ENCODE measurements around the gene FAM120B. TPM values are rescaled to one million over a fixed set of nuclear protein-coding genes. Genes with fewer than 3 reads are reported as not detected.
A peak's percentile ranks its signal among the peaks of the same experiment; 100 is the strongest.
"Not testable (repeated sequence)": the region's sequence is repeated elsewhere in the genome, so short reads cannot be mapped to it uniquely, and the experiment has no call there.

Gene FAM120B
- total and polyA plus RNA-seq, 5 experiments from 2014 or later, result 16.4 to 52.4 (median 34.7) TPM

DNA sequence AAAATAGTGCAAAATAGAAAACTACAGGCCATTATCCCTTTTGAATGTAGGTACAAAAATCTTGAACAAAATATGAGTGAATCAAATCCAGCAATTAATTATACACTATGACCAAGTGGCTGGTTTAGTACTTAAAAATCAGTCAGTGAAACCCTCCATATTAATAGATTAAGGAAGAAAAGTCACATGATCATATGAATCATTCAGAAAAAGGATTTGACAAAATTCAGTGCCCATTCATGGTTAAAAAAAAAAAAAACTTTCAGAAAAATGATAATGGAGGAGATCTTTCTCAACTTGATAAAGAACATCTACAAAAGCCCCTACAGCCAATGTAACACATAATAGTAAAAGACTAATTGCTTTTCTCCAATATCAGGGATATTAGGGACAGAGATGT is 75.0 kb downstream of the FAM120B start:
- POLR2A ChIA-PET, result no interaction called here
- H3K9me3 Mint-ChIP-seq, result peaks cover 0 to under 1% (median 0%) of the 10 kb centered on the region in 9 donors
- no peaks in the 10 kb centered on the region for H3K27me3 Mint-ChIP-seq
- no peak for ATAC-seq
- peak overlapping the region in 9 of 10 donors; percentile 13 to 81 (median 39) for H3K27ac Mint-ChIP-seq
- DNase-seq, result no peak
- no peak overlapping the region for H3K4me3 Mint-ChIP-seq
- peaks cover 17 to 27% (median 25%) of the 10 kb centered on the region in 4 donors for H3K4me1 Mint-ChIP-seq
- peaks cover under 1 to 14% (median 1%) of the 10 kb centered on the region in 3 donors for H3K36me3 Mint-ChIP-seq

DNA sequence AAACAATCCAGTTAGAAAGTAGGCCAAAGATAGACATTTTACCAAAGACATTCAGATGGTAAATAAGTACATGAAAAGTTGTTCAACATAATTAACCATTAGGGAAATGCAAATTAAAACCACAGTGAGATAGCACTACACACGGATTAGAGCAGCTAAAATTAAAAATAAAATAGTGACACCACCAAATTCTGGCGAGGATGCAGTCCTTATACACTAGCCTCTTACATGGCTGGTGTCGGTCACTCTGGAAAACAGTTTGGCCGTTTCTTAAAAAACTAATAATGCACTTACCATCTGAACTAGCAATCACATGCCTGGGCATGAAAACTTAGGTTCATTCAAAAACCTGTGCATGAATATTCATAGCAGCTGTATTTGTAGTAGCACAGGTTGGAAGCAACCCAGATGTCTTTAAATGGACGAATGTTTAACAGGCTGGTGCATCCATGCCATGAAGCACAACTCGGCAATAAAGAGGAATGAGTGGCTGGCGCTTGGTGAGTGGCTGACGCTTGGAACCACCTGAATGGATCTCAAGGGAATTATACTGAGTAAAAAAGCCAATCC is 77.0 kb downstream of the FAM120B start:
- DNase-seq (no peak), ATAC-seq (no peak)
- Mint-ChIP-seq H3K36me3 (peaks cover 0 to 22% (median 0%) of the 10 kb centered on the region in 3 donors), H3K27me3 (no peaks in the 10 kb centered on the region), H3K4me3 (no peak overlapping the region), H3K27ac (peak overlapping the region in 3 of 10 donors; percentile 2 to 11 (median 5)), H3K9me3 (no peaks in the 10 kb centered on the region), H3K4me1 (peaks cover 11 to 18% (median 17%) of the 10 kb centered on the region in 4 donors)
- POLR2A ChIA-PET, result no interaction called here

GRCh38 chr6:170385506-170385905 is 78.9 kb downstream of the FAM120B start:
- DNase-seq (no peak), ATAC-seq (no peak)
- Mint-ChIP-seq H3K27ac (peak overlapping the region in 4 of 10 donors; percentile 20 to 84 (median 56)), H3K27me3 (no peaks in the 10 kb centered on the region), H3K9me3 (no peaks in the 10 kb centered on the region), H3K36me3 (peaks cover 0 to 41% (median 6%) of the 10 kb centered on the region in 3 donors), H3K4me1 (peaks cover 2 to 7% (median 3%) of the 10 kb centered on the region in 4 donors), H3K4me3 (no peak overlapping the region)
- POLR2A ChIA-PET, result no interaction called here

GRCh38 chr6:170388113-170388512 is 81.6 kb downstream of the FAM120B start:
- peaks cover 0 to 65% (median 17%) of the 10 kb centered on the region in 3 donors for H3K36me3 Mint-ChIP-seq
- ATAC-seq (no peak), DNase-seq (no peak)
- no peak overlapping the region for H3K4me3 Mint-ChIP-seq
- H3K4me1 Mint-ChIP-seq, result peaks cover 0 to 3% (median 0%) of the 10 kb centered on the region in 4 donors
- no peaks in the 10 kb centered on the region for H3K9me3 Mint-ChIP-seq
- H3K27me3 Mint-ChIP-seq, result no peaks in the 10 kb centered on the region
- POLR2A ChIA-PET, result interaction anchor here (1.5 kb wide), 1 partner anchor 10 kb away, joined by 4 read pairs; no protein-coding TSS in a partner anchor
- peak overlapping the region in 3 of 10 donors; percentile 6 to 55 (median 26) for H3K27ac Mint-ChIP-seq

DNA sequence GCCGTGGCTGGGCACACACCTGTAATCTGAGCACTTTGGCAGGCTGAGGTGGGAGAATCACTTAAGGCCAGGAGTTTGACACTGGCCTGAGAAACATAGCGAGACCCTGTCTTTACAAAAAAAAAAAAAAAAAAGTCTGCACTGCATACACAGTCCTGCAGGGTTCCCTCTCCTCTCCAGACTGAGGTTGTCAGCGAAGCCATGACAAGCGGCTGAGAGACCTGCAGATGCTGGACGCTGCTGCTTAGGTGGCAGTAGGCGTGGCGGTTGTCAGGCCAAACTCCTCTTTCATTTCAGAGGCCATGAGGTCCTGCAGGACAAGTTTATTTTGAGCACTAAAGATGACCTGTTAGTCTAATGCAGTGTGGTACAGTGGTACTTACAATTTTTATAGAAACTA is 86.5 kb downstream of the FAM120B start:
- no peak for ATAC-seq
- no peak overlapping the region for H3K4me3 Mint-ChIP-seq

DNA sequence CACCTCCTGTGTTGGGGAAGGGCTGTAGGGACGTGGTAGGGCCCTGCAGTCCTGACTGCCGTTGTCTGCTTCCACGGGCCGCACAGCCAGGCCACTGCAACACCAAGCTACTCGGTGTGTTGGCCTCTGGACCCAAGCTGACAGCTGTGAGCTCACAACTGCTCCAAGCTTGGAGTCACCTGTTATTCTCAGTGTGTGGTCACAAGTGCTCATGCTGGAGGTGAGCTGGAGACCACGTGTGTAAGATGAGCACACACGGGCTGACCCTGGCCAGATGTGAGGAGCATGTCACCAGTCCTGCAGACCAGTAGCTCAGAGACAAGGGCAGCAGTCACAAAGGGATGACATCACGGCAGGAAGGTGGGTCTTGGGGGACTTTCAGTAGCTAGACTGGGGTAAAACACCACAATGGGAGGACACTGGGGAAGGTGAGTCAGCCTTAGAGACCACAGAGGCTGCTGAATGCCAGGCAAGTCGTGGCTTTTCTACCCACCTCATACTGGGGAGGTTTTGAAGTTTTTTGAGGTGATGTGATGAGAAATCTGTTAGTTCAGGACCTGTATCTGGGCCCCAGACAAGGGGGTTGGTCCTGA is 87.3 kb downstream of the FAM120B start:
- Mint-ChIP-seq H3K36me3 (peaks cover 0 to 80% (median 37%) of the 10 kb centered on the region in 3 donors), H3K9me3 (no peaks in the 10 kb centered on the region), H3K4me1 (peaks cover 0 to 4% (median 0%) of the 10 kb centered on the region in 4 donors), H3K4me3 (no peak overlapping the region), H3K27me3 (no peaks in the 10 kb centered on the region), H3K27ac (peak overlapping the region in 4 of 10 donors; percentile 13 to 83 (median 48))
- no peak for ATAC-seq
- POLR2A ChIA-PET, result no interaction called here
- DNase-seq, result no peak

More for the DNA sequence above, 86.5 kb downstream of the FAM120B start:
- Mint-ChIP-seq H3K4me1 (peaks cover 0 to 4% (median 0%) of the 10 kb centered on the region in 4 donors), H3K27me3 (no peaks in the 10 kb centered on the region), H3K27ac (peak overlapping the region in 1 of 10 donors; percentile 69), H3K36me3 (peaks cover 0 to 89% (median 37%) of the 10 kb centered on the region in 3 donors), H3K9me3 (no peaks in the 10 kb centered on the region)
- DNase-seq, result no peak
- POLR2A ChIA-PET, result no interaction called here

- peaks cover 0 to 71% (median 36%) of the 10 kb centered on the region in 3 donors for H3K36me3 Mint-ChIP-seq
- peaks cover 0 to 4% (median under 1%) of the 10 kb centered on the region in 4 donors for H3K4me1 Mint-ChIP-seq
- H3K27me3 Mint-ChIP-seq, result no peaks in the 10 kb centered on the region
- no peak for DNase-seq
- peak overlapping the region in 1 of 10 donors; percentile 65 for H3K27ac Mint-ChIP-seq
- no peak for ATAC-seq
- H3K9me3 Mint-ChIP-seq, result no peaks in the 10 kb centered on the region
- POLR2A ChIA-PET, result no interaction called here
- H3K4me3 Mint-ChIP-seq, result no peak overlapping the region
These were observed 88.4 kb downstream of the FAM120B start for GRCh38 chr6:170394980-170395379.

DNA sequence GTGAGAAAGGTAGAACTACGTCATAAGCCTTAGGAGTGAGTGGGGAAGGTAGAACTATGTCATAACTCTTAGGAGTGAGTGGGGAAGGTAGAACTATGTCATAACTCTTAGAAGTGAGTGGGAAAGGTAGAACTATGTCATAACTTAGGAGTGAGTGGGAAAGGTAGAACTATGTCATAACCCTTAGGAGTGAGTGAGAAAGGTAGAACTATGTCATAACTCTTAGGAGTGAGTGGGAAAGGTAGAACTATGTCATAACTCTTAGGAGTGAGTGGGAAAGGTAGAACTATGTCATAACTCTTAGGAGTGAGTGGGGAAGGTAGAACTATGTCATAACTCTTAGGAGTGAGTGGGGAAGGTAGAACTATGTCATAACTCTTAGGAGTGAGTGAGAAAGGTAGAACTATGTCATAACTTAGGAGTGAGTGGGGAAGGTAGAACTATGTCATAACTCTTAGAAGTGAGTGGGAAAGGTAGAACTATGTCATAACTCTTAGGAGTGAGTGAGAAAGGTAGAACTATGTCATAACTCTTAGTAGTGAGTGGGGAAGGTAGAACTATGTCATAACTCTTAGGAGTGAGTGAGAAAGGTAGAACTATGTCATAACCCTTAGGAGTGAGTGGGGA is 92.3 kb downstream of the FAM120B start:
- H3K9me3 Mint-ChIP-seq, DNase-seq, H3K4me1 Mint-ChIP-seq, H3K27me3 Mint-ChIP-seq, H3K4me3 Mint-ChIP-seq, ATAC-seq, POLR2A ChIA-PET: not testable (repeated sequence)
- peaks cover 0 to 67% (median 21%) of the 10 kb centered on the region in 3 donors for H3K36me3 Mint-ChIP-seq
- H3K27ac Mint-ChIP-seq, result peak overlapping the region in 3 of 10 donors; percentile 0 to 38 (median 15)

- H3K4me3 Mint-ChIP-seq, ATAC-seq, H3K27me3 Mint-ChIP-seq, H3K4me1 Mint-ChIP-seq, DNase-seq, H3K9me3 Mint-ChIP-seq, POLR2A ChIA-PET: not testable (repeated sequence)
- Mint-ChIP-seq H3K27ac (peak overlapping the region in 6 of 10 donors; percentile 1 to 40 (median 7)), H3K36me3 (peaks cover 4 to 72% (median 27%) of the 10 kb centered on the region in 3 donors)
These were observed 93.5 kb downstream of the FAM120B start for GRCh38 chr6:170399955-170400558.

DNA sequence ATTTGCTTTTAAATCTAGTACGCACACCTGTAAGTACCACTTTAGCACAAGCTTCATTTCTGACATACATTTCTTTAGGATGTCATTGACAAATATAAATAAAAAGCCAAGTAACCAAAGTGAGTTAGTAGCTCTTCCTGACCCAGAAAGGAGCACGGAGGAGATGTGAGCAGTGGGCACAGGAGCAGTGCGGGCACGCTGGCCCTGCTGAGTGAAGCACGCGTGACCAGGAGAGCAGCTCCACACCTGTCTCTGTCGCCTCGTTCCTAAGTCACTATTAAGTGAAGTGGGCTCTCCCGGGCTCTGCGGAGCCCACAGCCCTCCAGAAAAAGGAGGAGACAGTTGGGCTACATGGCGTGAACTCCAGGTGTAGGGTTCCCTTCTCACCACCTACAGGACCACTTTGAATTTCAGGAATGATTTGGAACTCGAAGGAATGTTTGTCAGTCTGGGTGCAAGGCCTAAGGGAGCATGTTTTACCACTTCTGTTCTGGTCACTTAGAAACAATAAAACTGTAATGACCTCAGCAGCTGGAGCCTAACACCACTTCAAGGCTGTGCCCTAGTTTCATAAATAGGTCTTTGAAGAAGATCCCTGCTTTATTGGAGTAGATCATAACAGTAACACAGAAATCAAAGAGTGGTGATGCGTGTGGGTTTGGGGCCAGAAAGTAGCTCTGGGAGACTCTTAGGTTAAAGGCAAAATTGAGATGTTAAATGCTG is 95.9 kb downstream of the FAM120B start:
- POLR2A ChIA-PET, result no interaction called here
- peaks cover 4 to 74% (median 27%) of the 10 kb centered on the region in 3 donors for H3K36me3 Mint-ChIP-seq
- ATAC-seq (no peak), DNase-seq (no peak)
- peak overlapping the region in 3 of 10 donors; percentile 1 to 64 (median 35) for H3K27ac Mint-ChIP-seq
- no peaks in the 10 kb centered on the region for H3K9me3 Mint-ChIP-seq
- peaks cover 0 to 8% (median 2%) of the 10 kb centered on the region in 4 donors for H3K4me1 Mint-ChIP-seq
- H3K4me3 Mint-ChIP-seq, result no peak overlapping the region
- no peaks in the 10 kb centered on the region for H3K27me3 Mint-ChIP-seq

GRCh38 chr6:170403451-170403850 is 96.9 kb downstream of the FAM120B start:
- Mint-ChIP-seq H3K9me3 (no peaks in the 10 kb centered on the region), H3K27me3 (no peaks in the 10 kb centered on the region), H3K27ac (peak overlapping the region in 5 of 10 donors; percentile 22 to 76 (median 61)), H3K4me1 (peaks cover 0 to 9% (median 5%) of the 10 kb centered on the region in 4 donors), H3K4me3 (no peak overlapping the region), H3K36me3 (peaks cover 4 to 75% (median 30%) of the 10 kb centered on the region in 3 donors)
- DNase-seq (no peak), ATAC-seq (no peak)
- POLR2A ChIA-PET, result no interaction called here

GRCh38 chr6:170404036-170404435 is 97.5 kb downstream of the FAM120B start:
- no peak overlapping the region for H3K4me3 Mint-ChIP-seq
- no peaks in the 10 kb centered on the region for H3K27me3 Mint-ChIP-seq
- H3K27ac Mint-ChIP-seq, result peak overlapping the region in 3 of 10 donors; percentile 37 to 76 (median 56)
- ATAC-seq (no peak), DNase-seq (no peak)
- peaks cover 4 to 75% (median 30%) of the 10 kb centered on the region in 3 donors for H3K36me3 Mint-ChIP-seq
- H3K4me1 Mint-ChIP-seq, result peaks cover 0 to 9% (median 5%) of the 10 kb centered on the region in 4 donors
- H3K9me3 Mint-ChIP-seq, result no peaks in the 10 kb centered on the region
- POLR2A ChIA-PET, result no interaction called here

Measured in naive thymus-derived CD8-positive, alpha-beta T cell (primary cell).